Posterior vena cava (tissue), 2 donors: ENCODE results near the gene KIF20A. TPM values are rescaled to one million over a fixed set of nuclear protein-coding genes. Genes with fewer than 3 reads are reported as not detected.
A peak's percentile ranks its signal among the peaks of the same experiment; 100 is the strongest.
"Not testable (repeated sequence)": the region's sequence is repeated elsewhere in the genome, so short reads cannot be mapped to it uniquely, and the experiment has no call there.

Source experiments
- DNase-seq: peaks from one replicate; pipeline ENCODE4 v3.0.0-alpha.2; 2020; ENCODE audit warnings: low spot score
- intact Hi-C, 2 donors: fragments of 100-400 bp; cut with DNase I; formaldehyde crosslinking; loops; one replicate each; pipeline versions ENCODE4 v1.14.1 to v1.14.2; 2022 to 2023
- total RNA-seq, 2 donors: library from RNA; stranded (reverse); fragmentation: NEBNext Ultra II Directional; extraction: Animal tissue kit (Norgen Biotek cat#: 25700); gene quantifications; one replicate each; pipeline ENCODE4 v1.2.1, GENCODE V29; 2021
- donor health status: DM: yes; HTN: yes; CAD: no.
- donor health status: DM: yes; HTN: yes; CAD: no.

Gene KIF20A
- total RNA-seq, 2 donors from 2014 or later, result 0.52 to 1.1 TPM

DNA sequence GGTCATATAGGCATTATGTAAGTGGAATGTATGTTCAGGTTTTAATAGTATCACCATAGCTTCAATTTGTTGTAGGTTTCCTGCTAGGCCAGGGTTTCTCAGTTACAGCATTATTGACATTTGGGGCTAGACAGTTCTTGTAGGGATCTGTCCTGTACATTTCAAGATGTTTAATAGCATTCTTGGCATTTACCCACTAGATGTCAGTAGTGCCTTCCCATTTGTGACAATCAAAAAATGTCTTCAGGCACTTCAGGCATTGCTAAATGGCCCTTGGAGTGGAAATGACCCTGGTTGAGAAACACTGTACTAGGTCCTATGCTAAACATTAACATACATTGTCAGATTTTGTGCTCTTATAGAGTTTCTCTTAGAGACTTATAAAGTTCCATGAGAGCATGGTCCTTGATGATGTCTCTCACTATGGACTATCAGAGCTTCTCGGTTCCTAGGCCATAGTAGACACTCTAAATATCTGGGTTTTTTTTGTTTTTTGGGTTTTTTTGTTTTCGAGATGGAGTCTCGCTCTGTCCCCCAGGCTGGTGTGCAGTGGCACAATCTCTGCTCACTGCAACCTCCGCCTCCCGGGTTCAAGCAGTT is 1.4 kb downstream of the KIF20A start:
- intact Hi-C loops, result no loop called here
- no peak for DNase-seq

DNA sequence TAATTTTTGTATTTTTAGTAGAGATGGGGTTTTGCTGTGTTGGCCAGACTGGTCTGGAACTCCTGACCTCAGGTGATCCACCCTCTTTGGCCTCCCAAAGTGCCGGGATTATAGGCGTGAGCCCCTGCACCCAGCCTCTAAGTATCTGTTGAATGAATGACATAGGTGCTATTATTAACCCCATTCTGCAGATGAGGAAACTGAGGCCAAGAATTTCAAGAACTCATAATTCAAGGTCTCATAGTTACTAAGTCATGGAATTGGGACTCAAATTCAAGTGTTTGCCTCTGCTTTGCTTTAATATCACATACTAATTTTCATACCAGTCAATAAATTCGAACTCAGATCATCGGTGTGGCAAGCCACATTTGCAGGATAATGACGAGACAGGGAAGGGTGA is 1.9 kb downstream of the KIF20A start:
- DNase-seq, result no peak
- intact Hi-C loops, result no loop called here

DNA sequence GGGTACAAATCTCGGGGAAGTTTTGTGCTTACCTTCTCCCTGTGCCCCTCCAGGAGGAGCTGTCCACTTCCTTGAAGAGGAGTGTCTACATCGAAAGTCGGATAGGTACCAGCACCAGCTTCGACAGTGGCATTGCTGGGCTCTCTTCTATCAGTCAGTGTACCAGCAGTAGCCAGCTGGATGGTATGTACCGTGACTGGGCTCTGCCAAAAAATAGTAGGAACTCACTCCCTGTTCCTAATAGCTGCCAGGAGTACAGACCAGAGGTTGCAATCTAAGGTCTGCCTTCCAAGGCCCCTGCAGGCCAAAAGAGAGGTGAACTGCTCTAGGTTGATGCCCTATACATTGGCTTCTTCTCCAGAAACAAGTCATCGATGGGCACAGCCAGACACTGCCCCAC is 3.9 kb downstream of the KIF20A start:
- intact Hi-C loops, result no loop called here

DNA sequence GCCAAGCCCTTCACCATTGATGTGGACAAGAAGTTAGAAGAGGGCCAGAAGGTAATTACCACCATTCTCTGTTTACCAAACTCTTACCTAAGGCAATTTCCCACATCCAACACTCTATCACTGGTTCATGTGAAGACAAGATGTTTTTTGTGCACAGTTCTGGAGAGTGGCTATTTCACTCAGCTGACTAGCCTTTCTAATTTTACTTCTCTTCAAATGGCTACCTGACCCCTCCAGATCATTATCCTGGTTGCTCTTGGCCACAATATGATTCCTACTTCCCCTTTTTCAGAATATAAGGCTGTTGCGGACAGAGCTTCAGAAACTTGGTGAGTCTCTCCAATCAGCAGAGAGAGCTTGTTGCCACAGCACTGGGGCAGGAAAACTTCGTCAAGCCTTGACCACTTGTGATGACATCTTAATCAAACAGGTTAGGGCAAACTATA is 7.1 kb downstream of the KIF20A start:
- intact Hi-C loops, result no loop called here

More for the DNA sequence above, 3.9 kb downstream of the KIF20A start:
- no peak for DNase-seq

DNA sequence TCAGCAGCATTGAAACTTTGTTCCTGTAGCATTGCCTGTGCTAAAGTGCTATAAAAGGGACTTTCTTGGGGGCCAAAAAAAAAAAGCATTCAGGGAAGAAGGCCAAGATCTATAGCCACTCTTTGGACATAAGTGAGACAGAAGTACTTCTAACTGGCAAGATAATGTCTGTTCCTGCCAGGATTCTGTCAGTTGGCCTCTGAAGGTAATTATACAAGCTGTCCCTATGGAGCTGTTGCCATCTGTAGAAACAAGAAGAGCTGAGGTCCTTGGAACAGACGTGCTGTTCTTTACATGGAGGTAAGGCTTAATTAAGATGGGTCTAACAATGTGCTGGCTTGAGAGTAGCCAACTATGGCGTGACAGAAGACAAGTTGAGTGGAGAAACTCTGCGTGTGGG is 9.7 kb downstream of the KIF20A start:
- no peak for DNase-seq
- intact Hi-C loops, result no loop called here

More for the DNA sequence above, 7.1 kb downstream of the KIF20A start:
- DNase-seq, result no peak

DNA sequence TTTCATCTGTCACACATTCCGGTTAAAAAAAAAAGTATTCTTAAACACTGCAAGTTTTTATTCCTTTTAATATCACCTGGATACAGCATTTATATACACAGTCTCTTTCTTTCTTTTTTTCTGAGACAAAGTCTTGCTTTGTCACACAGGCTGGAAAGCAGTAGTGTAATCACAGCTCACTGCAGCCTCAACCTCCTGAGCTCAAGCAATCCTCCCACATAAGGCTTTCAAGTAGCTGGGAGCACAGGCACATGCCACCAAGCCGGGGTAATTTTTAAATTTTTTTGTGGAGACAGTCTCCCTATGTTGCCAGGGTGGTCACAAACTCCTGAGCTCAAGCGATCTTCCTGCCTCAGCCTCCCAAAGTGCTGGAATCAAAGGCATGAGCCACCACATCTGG is 13.9 kb downstream of the KIF20A start:
- intact Hi-C loops, result no loop called here
- DNase-seq, result no peak

DNA sequence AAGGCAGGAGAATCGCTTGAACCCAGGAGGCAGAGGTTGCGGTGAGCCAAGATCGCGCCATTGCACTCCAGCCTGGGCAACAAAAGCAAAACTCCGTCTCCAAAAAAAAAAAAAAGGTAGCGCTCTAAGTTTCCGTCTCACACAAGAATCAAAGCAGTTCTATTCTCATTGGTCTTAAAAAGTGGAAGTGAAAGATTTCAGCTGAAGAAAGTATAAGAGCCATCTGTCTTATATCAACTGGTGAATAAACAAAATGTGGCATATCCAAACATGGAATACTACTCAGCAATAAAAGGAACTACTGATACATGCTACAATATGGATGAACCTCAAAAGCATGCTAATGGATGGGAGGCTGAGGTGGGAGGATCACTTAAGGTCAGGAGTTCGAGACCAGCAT is 14.9 kb downstream of the KIF20A start:
- DNase-seq, intact Hi-C loops: not testable (repeated sequence)

DNA sequence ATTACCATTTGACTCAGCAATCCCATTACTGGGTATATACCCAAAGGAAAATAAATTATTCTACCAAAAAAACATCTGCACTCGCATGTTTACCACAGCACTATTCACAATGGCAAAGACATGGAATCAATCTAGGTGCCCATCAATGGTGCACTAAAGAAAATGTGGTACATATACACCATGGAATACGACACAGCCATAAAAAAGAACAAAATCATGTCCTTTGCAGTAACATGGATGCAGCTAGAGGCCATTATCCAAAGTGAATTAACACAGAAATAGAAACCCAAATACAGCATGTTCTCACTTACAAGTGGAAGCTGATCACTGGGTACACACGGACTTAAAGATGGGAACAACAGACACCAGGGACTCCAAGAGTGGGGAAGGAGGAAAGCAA is 32.1 kb downstream of the KIF20A start:
- no peak for DNase-seq
- intact Hi-C loops, result loop anchor here in 1 of 2 donors (10.0 kb wide), 1 partner anchor 204 kb away; no protein-coding TSS in a partner anchor

DNA sequence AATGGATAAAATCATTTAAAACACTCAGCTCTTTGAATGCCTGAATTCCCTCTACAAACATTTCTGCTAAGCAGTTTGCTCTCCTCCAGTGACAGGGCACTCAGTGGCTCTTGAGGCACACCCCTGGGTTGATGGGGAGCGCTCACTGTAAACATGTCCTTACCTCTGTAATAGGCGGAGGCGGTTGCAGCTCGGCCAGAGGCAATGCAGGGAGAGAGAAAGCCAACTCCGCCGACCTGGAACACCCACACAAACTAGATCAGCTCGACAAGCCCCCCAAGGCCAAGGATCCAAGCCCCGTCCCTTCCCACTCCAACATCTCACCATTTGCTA is 33.9 kb downstream of the KIF20A start:
- DNase-seq, result no peak
- intact Hi-C loops, result loop anchor here in 1 of 2 donors (10.0 kb wide), 1 partner anchor 202 kb away; no protein-coding TSS in a partner anchor

DNA sequence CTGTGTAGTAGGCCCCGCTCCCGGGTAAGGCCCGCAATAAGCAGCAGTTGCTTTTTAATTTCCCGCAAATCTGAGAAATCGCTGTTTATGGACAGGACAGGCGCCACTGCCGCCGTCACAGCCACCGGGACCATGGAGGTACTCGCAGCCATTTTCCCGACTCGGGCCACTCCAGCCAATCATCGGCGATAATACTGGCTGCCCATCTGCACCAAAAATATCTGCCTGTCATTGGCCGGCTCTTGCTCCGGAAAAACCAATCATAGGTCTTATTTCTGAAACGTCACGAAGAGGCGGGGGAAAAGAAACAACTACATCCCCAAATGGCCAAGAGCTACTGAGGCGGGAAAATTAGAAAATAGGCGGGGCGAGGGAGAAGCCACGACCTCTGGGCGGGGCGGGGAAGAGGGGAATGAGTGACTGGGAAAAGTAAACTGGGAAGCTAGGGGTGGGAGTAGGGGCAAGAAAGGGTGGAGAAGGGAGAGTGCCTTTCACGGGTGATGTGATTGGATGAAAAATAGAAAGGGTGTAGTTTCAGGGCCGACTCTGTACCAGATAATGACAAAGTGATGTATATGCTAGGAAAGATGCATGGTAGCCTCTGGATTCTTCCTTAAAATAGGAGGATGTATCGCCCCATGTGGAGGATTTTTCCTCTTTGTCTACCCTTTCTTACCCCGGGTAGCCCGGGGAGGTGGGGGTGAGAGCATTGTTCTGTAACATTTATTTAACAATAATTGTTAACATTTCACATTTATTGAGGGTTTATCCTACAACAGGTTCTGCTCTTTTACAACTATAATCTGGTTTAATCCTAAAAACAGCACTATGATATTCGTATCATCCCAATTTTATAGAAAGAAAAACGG is 34.5 kb downstream of the KIF20A start, which contains the start of gene CDC23:
Gene CDC23 (minus strand): TSS at position 163 of the 869 bp plus-strand sequence. CDS start 11 bp downstream, at position 152.
- intact Hi-C loops, result loop anchor here in 1 of 2 donors (10.0 kb wide), 1 partner anchor 201 kb away; no protein-coding TSS in a partner anchor
- DNase-seq, result peak; percentile 97

DNA sequence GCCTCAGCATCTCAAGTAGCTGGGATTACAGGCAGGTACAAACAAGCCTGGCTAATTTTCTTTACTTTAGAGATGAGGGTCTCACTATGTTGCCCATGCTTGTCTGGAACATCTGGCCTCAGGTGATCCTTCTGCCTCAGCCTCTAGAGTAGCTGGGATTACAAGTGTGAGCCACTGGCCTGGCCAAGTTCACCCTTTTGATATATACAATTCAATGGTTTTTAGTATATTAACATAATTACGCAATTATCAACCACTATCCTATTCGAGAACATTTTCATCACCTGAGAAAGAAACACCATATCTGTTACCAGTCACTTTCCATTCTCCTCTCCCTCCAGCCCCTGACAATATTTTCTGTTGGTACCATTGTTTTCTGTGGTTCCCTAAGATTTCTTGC is 37.9 kb downstream of the KIF20A start:
- intact Hi-C loops, result loop anchor here in 1 of 2 donors (10.0 kb wide), 1 partner anchor 198 kb away; no protein-coding TSS in a partner anchor

DNA sequence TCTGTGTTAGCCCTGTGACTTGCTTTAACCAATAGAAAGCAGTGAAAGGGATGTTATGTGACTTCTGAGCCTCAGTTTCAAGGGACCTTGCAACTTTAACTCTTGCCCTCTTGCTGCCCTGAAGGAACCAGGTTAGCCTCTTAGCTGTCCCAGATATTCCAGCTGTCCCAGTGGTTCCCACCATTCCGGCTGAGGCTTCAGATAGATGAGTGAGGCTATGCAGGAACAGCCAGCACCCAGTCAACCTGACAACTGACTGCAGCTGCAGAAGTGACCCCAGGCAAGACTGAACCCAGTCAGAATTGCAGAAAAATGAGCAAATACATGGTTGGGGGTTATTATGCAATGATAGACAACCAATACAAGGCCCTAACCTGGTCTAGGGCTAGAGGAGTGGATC is 44.6 kb downstream of the KIF20A start:
- DNase-seq, result no peak
- intact Hi-C loops, result loop anchor here (5.0 to 10.0 kb wide), 2 partner anchors 51 to 59 kb away; partner anchors contain the start of gene GFRA3 (in 1 of the 2)

More for the DNA sequence above, 37.9 kb downstream of the KIF20A start:
- no peak for DNase-seq

DNA sequence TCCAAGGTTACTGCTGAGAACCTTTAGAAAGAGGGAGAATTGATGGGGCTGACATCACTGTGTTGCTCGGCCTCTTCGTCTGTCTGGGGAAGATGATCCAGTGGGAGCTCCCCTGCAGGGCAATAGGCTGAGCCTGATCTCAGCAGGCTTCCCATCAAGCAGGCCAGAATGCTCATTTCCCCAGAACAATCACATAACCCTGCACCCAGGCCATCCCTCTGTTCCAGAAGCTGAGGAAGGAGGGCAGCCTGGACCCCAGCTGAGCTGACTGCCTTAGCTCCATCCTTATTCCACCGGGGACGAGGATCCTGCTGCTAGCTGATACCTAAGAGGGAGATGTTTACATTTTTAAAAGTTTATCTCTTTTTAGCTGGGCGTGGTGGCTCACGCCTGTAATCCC is 45.8 kb downstream of the KIF20A start:
- intact Hi-C loops, result loop anchor here (5.0 to 10.0 kb wide), 2 partner anchors 50 to 58 kb away; partner anchors contain the start of gene GFRA3 (in 1 of the 2)
- peak; percentile 60 for DNase-seq

DNA sequence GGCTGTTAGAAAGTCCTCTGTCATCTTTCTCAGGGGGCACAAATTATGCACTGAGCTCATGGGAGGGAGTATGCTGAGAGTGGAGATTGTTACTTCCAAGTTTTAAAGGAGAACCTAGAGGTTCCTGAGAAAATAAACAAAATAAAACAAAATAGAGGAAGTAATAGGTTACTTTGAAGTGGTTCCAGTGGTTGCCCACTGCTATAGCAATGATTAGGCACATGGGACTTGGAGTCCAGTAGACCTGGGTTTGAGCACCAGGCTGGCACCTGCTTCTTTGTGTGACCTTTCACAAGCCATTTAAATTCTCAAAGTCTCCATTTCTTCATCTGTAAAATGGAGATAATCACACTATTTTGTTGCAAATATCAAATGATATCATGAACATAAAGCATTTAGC is 48.0 kb downstream of the KIF20A start:
- intact Hi-C loops, result loop anchor here in 1 of 2 donors (10.0 kb wide), 1 partner anchor 48 kb away; the partner anchor contains the start of gene GFRA3
- DNase-seq, result no peak

DNA sequence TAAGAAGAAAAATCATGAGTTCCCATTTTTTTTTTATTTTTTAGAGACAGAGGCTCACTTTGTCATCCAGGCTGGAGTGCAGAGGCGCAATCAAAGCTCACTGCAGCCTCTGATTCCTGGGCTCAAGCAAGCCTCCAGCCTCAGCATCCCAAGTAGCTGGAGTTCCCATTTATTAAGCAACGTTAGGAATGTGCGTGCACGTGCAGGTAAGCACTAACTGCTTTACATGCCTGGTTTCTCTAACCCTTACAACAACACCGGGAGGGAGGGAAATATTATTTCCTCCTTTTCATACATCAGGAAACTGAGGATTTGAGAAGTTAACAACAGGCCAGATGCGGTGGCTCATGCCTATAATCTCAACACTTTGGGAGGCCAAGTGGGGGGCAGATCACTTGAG is 50.5 kb downstream of the KIF20A start:
- DNase-seq, result no peak
- intact Hi-C loops, result loop anchor here in 1 of 2 donors (10.0 kb wide), 1 partner anchor 45 kb away; the partner anchor contains the start of gene GFRA3

DNA sequence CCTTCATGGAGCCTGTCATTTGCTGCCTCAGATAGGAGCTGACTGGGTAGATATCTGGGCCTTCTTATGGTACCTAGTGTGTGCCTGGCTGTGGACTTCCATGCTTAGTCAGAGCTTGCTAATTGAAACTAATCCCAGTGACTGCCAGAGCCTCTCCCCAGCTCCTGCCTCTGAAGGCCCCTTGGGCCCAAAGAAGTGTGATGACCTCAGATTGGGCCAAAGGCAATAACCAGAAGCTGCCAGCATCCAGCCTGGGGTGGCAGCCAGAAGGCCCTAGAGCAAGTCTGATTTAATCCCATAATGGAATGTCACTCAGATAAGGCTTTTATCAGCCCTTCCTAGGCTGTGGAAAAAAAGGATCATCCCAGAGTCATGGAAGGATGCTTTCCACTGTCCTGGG is 51.3 kb downstream of the KIF20A start:
- intact Hi-C loops, result no loop called here

DNA sequence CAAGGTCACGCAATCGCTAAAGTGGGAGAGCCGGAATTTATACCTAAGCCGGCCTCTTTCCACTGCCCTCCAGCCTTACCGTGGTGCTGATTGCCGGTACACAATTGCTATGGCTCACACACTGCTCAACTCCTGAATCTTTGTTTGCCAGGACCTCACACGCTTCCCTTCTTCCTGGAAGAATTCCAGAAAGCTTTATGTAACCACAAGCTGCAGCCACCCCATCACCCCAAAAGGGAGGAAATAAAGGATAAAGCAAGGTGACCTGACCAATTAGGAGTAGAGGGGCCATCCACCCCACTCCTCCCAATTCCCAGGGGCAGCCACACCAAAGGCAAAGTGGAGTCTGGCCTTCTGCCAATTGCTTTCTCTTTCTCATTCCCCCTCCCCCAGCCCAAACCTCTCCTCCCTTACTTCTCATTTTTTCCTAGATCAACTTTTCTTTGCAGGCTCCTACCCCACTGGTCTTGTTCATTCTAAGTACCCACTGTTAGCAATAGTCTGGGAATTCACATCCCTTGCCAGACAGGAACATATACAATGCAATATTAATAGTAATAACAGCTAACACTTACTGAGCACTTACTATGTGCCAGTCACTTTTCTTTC is 52.2 kb downstream of the KIF20A start:
- intact Hi-C loops, result no loop called here
- DNase-seq, result peak; percentile 34

More for the DNA sequence above, 51.3 kb downstream of the KIF20A start:
- peak; percentile 89 for DNase-seq

DNA sequence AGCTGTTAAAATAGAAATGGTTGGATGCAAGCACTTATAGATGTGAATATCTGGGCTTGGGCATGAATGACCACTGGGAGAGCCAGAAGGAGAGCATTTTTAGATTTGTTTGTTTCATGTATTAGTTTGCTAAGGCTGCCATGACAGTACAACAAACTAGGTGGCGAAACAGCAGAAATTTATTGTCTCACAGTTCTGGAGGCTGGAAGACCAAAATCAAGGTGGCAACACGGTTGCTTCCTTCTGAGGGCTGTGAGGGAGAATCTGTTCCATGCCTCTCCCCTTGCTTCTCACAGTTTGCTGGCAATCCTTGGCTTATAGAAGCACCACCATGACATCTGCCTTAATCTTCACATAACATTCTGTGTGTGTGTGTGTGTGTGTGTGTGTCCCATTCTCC is 54.4 kb downstream of the KIF20A start:
- intact Hi-C loops, result no loop called here
- DNase-seq, result no peak

DNA sequence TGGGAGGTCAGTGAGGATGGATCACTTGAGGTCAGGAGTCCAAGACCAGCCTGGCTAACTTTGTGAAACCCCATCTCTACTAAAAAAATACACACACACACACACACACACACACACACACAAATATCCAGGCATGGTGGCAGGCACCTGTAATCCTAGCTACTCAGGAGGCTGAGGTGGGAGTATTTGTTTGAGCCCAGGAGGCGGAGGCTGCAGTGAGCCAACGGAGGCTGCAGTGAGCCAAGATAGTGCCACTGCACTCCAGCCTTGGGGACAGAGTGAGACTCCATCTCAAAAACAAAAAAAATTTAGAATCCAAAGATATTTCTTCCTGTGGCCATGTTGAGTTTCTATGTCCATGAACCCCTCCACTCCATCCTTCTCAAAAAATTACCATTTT is 55.7 kb downstream of the KIF20A start:
- intact Hi-C loops, result no loop called here
- peak; percentile 25 for DNase-seq
